GM10248 (cell line): ENCODE data around the gene SEPTIN5.

Source experiments
- CTCF ChIA-PET: fragments of 300-600 bp; sonication (Branson Sonifier 250); formaldehyde crosslinking; extraction: SDS; loops from one replicate; lab custom pipeline; 2021; ENCODE audit warnings: antibody characterized with exemption; lab: Yijun Ruan, JAX
- POLR2A ChIA-PET: fragments of 350-650 bp; sonication (Branson Sonifier 250); formaldehyde crosslinking; extraction: SDS; loops from one replicate; lab custom pipeline; 2020; ENCODE audit warnings: antibody characterized with exemption; lab: Yijun Ruan, JAX
- DNase-seq: peaks from one replicate; pipeline ENCODE4 v3.0.0; 2012; ENCODE audit errors: extremely low spot score
- TF ChIP-seq, protein P1 (sequence below): IDR thresholded peaks from 2 replicates; pipeline ENCODE4 v1.5.1; 2012; ENCODE audit warnings: mild to moderate bottlenecking, low read depth; ENCODE audit errors: extremely low read depth, missing control alignments, control extremely low read depth

Gene SEPTIN5

DNA sequence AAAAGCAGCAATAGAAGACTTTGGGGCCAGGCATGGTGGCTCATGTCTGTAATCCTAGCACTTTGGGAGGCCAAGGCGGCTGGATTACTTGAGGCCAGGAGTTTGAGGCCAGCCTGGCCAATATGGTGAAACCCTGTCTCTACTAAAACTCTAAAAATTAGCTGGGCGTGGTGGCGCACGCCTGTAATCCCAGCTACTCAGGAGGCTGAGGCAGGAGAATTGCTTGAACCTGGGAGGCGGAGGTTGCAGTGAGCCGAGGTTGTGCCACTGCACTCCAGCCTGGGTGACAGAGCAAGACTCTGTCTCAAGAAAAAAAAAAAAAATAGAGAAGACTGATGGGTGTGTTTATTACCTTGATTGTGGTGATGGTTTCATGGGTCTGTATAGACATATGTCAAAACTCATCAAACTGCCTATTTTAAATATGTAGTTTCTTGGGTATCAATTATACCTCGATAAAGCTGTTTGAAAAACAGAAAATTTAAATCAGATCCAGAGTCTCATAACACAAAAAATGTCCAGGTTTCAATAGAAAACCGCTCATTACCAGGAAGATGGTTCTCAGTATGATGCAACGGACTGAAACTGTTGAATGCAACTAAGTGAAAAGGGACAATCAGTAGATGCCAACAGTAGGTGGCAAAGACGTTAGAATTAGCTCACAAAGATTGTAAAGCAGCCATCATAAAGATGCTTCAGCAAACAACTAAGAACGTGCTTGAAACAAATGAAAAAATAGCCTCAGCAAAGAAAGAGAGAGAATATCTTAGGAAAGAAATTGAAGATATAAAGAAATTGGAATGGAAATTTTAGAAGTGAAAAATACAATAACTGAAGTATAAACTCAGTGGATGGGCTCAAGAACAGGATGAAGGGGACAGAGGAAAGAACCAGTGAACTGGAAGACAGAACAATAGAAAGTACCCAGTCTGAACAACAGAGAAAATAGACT is 33.1 kb upstream of the SEPTIN5 start:
- no peak for DNase-seq
- TF ChIP-seq, protein P1, sequence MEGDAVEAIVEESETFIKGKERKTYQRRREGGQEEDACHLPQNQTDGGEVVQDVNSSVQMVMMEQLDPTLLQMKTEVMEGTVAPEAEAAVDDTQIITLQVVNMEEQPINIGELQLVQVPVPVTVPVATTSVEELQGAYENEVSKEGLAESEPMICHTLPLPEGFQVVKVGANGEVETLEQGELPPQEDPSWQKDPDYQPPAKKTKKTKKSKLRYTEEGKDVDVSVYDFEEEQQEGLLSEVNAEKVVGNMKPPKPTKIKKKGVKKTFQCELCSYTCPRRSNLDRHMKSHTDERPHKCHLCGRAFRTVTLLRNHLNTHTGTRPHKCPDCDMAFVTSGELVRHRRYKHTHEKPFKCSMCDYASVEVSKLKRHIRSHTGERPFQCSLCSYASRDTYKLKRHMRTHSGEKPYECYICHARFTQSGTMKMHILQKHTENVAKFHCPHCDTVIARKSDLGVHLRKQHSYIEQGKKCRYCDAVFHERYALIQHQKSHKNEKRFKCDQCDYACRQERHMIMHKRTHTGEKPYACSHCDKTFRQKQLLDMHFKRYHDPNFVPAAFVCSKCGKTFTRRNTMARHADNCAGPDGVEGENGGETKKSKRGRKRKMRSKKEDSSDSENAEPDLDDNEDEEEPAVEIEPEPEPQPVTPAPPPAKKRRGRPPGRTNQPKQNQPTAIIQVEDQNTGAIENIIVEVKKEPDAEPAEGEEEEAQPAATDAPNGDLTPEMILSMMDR, result no peak
- ChIA-PET CTCF (interaction anchor here (1.1 kb wide), 1 partner anchor 12 kb away, joined by 3 read pairs; no protein-coding TSS in a partner anchor), POLR2A (no interaction called here)

DNA sequence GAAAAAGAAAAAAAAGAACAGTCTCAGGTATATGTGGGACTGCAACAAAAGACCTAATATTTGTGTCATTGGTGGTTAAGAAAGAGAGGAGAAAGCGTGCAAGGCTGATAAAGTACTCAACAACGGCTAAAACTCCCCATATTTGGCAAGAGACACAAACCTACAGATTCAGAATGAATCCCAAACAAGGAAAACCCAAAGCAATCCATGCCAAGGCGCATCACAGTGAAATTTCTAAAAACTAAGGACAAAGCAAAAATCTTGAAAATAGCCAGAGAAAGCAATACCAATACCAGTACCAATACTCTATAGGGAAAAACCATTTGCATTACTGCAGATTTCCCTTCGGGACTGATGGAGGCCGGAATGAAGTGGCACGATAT is 32.4 kb upstream of the SEPTIN5 start:
- no peak for DNase-seq
- POLR2A ChIA-PET, result no interaction called here
- TF ChIP-seq, protein P1, result no peak
- CTCF ChIA-PET, result no interaction called here

DNA sequence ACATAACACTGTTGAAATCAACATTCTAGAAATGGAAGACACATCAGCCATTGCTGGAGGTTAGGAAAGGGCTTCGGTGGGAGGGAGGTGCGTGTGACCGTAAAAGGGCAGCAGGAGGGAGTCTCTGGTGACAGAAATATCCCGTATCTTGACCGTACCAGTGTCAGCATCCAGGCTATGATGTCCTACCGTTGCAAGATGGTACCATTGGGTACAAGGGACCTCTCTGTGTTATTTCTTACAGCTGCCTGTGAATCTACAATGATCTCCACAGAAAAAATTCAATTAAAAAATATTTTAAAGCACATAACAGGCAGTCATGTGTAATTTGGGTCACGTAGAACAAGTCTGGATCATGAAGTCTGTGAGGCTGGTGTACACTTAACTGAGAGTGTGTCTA is 27.4 kb upstream of the SEPTIN5 start:
- POLR2A ChIA-PET, result no interaction called here
- TF ChIP-seq, protein P1, result no peak
- DNase-seq, result no peak
- CTCF ChIA-PET, result no interaction called here

DNA sequence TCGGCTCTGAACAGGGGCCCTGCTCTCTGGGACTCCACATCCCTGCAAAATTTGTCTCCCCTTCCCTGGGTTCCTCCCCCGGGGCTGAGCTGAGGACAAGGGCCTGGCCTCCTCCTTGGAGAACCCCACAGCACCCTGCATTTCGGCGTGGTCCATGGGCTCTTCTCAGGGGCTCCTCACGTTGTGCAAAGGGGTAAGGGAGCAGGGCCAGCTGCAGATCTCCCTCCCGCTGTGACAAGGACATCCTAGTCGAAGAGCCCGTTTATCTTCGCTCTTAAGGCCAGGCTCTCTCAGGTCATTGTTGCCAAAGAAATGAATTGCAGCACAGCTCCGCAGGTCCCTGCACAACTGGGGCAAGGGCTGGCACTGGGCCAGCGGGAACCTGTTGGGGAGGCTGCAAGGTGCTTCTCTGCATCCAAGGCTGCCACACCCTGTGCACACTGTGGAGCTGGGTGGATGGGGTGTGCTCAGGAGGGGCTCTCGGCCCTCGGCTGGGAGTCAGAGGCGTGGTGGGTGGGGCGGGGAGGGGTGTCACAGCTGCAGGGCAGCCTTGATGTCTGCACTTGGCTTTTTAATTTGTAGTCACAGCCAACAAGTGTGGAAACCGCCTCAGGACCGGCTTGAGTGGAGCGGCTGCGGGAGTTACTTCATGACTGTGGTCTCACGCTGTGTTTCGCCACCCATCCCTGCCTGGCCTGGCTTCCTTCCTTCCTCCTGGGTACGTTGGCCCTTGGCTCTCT is 26.6 kb upstream of the SEPTIN5 start:
- no peak for DNase-seq
- TF ChIP-seq, protein P1, result no peak
- ChIA-PET POLR2A (no interaction called here), CTCF (interaction anchor here (1.2 kb wide), 1 partner anchor 8 kb away, joined by 3 read pairs; no protein-coding TSS in a partner anchor)

DNA sequence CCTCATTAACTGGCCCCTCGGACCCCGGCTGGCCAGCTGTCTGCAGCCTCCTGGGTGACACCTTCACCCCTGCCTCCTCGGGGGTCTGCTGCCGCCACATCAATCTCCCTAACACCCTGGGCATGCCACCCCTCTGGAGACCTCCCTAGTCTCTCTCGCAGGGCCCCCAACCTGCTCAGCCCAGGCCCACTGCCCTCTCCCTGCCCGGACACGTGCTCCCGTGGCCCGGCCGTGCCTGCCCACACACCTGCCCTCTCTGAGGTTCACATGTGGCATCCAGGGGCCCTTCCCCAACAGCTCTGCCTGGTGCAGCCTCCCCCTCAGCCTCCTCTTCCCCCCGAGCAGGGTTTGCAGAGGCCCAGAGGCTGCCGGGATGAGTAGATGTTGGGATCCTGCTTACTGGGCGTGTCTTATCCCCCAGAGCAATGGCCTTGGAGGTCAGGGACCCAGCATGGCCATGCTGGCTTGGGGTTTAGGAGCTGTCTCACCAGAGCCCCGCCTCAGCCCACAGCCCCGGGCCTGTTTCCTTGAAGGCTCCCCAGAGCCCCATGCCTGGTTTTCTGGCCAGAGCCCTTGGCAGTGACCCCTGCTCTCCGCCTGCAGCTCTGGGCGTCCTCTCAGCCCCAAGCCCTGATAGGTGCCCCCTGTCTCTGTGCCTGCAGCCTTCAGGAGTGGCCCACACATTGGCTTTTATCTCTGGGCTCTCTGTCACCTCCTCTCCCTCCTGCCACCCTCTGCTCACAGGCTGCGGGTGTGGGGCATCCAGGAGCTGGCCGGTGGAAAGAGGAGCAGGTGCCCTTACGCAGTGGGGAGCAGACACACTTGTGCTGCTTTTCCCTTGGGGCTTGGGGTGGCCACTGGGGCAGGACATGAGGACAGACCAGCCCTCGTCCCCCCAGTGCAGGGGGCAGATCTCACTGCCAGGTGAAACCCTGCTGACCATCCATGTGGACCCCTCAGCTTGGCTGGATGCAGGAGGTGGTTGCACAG is 25.7 kb upstream of the SEPTIN5 start:
- POLR2A ChIA-PET, result interaction anchor here (0.6 kb wide), 1 partner anchor 554 kb away, joined by 5 read pairs; no protein-coding TSS in a partner anchor
- CTCF ChIA-PET, result interaction anchor here (1.0 to 1.9 kb wide), 3 partner anchors 9 to 12 kb away, joined by 3 to 9 read pairs (median 6); no protein-coding TSS in a partner anchor
- TF ChIP-seq, protein P1, result no peak
- no peak for DNase-seq
